Endothelial cell of umbilical vein (primary cell): ENCODE data around the gene ETDC.

Source experiments
- CTCF ChIP-seq, 2 donors: IDR thresholded peaks; 1 replicate in 1 of 2; 2 replicates in 1 of 2; pipeline ENCODE4 v1.5.1; 2011; ENCODE audit warnings: low read length in 2 of 2, mild to moderate bottlenecking in 2 of 2, moderate library complexity in 2 of 2, control low read depth in 1 of 2, inconsistent platforms in 1 of 2, low read depth in 1 of 2; ENCODE audit not compliant: insufficient read depth in 1 of 2; ENCODE audit errors: extremely low read depth in 1 of 2
- EZH2 ChIP-seq: IDR thresholded peaks from 2 replicates; pipeline ENCODE4 v1.6.1; 2012; ENCODE audit warnings: borderline replicate concordance, low read depth, mild to moderate bottlenecking, moderate library complexity, low read length, inconsistent platforms; ENCODE audit not compliant: severe bottlenecking
- GATA2 ChIP-seq: IDR thresholded peaks from 2 replicates; pipeline ENCODE4 v1.7.0; 2011; ENCODE audit warnings: low read depth, mild to moderate bottlenecking, moderate library complexity, mixed read lengths, low read length; ENCODE audit not compliant: insufficient read length, insufficient read depth
- JUN ChIP-seq: IDR thresholded peaks from 2 replicates; pipeline ENCODE4 v1.6.1; 2011; ENCODE audit warnings: borderline replicate concordance, low read depth; ENCODE audit not compliant: insufficient read length, insufficient read depth
- POLR2A ChIP-seq: IDR thresholded peaks from 2 replicates; pipeline ENCODE4 v1.6.1; 2012; ENCODE audit warnings: low read depth, mild to moderate bottlenecking, control low read depth, low read length
- POLR2AphosphoS5 ChIP-seq: IDR thresholded peaks from 2 replicates; pipeline ENCODE4 v1.6.1; 2012; ENCODE audit warnings: low read depth, mild to moderate bottlenecking, control low read depth, low read length, moderate library complexity; ENCODE audit not compliant: insufficient read depth

- no peak for TF ChIP-seq POLR2AphosphoS5
- no peak for TF ChIP-seq EZH2
- no peak for TF ChIP-seq CTCF (IDR thresholded peaks at IDR 0.05; ENCODE audit: extremely low read depth in 1 of 2, insufficient read depth in 1 of 2, low read depth in 1 of 2, low read length in 2 of 2)
- no peak for TF ChIP-seq GATA2
- TF ChIP-seq POLR2A: no peak
- TF ChIP-seq JUN: no peak
Observed at GRCh38 chrX:135309430-135309923, at the start of gene ETDC.
